GM06990 (cell line): ENCODE measurements around the gene ARHGAP9.

Source experiments
- DNase-seq: peaks from one replicate; pipeline ENCODE4 v3.0.0-alpha.2; 2011; ENCODE audit not compliant: insufficient read length; ENCODE audit errors: extremely low read depth
- H3K27me3 ChIP-seq: replicated peaks from 2 replicates; pipeline ENCODE4 v1.6.0; 2011; ENCODE audit warnings: low read length; ENCODE audit not compliant: control insufficient read depth, insufficient read depth
- H3K36me3 ChIP-seq: 2 replicates; pipeline ENCODE4 v1.5.1; 2011; ENCODE audit warnings: low read length; ENCODE audit not compliant: control insufficient read depth, insufficient read depth
- H3K4me3 ChIP-seq: replicated peaks from 2 replicates; pipeline ENCODE4 v1.5.1; 2011; ENCODE audit warnings: low read depth, mild to moderate bottlenecking, control low read depth, low read length
- TF ChIP-seq, protein P1 (sequence below): IDR thresholded peaks from 2 replicates; pipeline ENCODE4 v1.5.1; 2011; ENCODE audit warnings: low read length, control low read depth, mild to moderate bottlenecking, inconsistent platforms; ENCODE audit not compliant: insufficient read depth, poor library complexity, severe bottlenecking

The ARHGAP9 gene

DNA sequence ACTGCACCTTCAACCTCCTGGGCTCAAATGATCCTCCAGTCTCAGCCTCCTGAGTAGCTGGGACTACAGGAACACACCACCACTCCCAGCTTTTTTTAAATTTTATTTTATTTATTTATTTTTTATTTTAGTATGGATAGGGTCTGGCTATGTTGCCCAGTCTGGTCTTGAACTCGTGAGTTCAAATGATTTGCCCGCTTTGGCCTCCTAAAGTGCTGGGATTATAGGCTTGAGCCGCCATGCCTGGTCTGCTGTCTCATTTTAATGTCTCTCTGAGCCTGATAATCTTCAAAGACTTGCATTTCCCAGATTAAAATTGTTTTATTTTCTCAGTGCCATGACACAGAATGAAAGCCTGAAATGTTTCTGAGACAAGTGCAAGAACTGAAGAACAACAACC is 46.3 kb downstream of the ARHGAP9 start:
- TF ChIP-seq, protein P1, sequence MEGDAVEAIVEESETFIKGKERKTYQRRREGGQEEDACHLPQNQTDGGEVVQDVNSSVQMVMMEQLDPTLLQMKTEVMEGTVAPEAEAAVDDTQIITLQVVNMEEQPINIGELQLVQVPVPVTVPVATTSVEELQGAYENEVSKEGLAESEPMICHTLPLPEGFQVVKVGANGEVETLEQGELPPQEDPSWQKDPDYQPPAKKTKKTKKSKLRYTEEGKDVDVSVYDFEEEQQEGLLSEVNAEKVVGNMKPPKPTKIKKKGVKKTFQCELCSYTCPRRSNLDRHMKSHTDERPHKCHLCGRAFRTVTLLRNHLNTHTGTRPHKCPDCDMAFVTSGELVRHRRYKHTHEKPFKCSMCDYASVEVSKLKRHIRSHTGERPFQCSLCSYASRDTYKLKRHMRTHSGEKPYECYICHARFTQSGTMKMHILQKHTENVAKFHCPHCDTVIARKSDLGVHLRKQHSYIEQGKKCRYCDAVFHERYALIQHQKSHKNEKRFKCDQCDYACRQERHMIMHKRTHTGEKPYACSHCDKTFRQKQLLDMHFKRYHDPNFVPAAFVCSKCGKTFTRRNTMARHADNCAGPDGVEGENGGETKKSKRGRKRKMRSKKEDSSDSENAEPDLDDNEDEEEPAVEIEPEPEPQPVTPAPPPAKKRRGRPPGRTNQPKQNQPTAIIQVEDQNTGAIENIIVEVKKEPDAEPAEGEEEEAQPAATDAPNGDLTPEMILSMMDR: no peak
- Histone ChIP-seq H3K27me3 (no peaks in the 10 kb centered on the region), H3K4me3 (no peak overlapping the region), H3K36me3 (no peaks in the 10 kb centered on the region)
- no peak for DNase-seq

DNA sequence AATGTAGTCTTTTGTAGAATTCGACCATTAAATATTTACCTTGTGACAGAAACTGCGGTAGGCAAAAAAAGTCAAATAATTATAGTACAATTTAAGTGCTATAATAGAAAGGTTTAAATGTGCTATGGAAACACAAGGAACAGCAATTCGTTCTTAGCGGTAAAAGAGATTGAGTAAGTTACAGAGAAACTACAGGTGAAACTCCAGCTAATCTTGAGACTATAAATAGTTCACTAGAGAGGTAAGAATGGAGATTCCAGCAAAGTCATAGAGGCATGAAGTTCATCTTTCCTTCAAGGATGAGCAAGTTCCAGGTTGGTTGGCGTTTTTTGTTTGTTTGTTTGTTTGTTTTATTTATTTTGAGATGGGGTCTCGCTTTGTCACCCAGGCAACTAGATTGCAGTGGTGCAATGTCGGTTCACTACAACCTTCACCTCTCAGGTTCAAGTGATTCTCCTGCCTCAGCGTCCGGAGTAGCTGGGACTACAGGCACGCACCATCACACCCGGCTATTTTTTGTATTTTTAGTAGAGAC is 47.9 kb downstream of the ARHGAP9 start:
- Histone ChIP-seq H3K4me3 (peak overlapping the region; percentile 81), H3K36me3 (no peaks in the 10 kb centered on the region), H3K27me3 (no peaks in the 10 kb centered on the region)
- TF ChIP-seq, protein P1: no peak
- no peak for DNase-seq

DNA sequence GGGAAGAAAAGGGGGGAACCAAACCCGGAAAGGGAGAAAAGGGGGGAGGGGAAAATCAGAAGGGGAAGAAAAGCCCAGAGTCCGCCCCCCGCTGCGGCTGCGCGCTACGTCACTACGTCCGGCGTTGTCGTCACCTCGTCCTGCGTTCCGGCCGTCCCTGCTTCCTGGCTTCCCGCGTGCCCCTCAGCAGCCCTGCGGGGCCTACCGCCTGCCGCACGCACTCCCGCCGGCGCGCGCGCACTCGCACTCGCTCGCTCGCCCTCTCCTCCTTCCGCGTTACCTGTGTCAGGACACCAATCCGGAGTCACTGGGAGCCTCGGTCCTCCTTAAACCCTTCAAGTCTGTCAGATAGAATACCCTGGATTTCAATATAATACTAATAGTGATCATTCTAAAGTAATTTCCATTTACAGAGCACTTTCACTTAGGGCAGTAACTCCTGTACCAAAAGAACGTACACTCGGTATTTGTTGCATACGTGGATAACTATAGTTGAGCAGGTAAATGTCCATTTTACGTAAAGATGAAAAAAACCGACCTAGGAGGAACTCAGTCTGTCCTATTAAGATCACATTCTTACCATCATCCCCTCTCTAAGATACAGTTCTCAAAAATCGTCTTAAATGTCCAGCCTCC is 48.6 kb downstream of the ARHGAP9 start, which contains the start of gene R3HDM2:
Gene R3HDM2, minus strand, starts transcription at position 113 of the 636 bp plus-strand sequence. CDS start 120,615 bp downstream, outside the sequence.
- Histone ChIP-seq H3K27me3 (no peaks in the 10 kb centered on the region), H3K36me3 (no peaks in the 10 kb centered on the region), H3K4me3 (peak within 1 kb of the TSS; percentile 81)
- TF ChIP-seq, protein P1: no peak
- DNase-seq: peak; percentile 97

GRCh38 chr12:57430112-57430930 is 49.3 kb downstream of the ARHGAP9 start:
- Histone ChIP-seq H3K27me3 (no peaks in the 10 kb centered on the region), H3K36me3 (0 out of 2 replicates have a peak, but pooled peaks cover 1% of the 10 kb centered on the region), H3K4me3 (peak overlapping the region; percentile 81)
- DNase-seq: no peak
- TF ChIP-seq, protein P1: peak; percentile 27

DNA sequence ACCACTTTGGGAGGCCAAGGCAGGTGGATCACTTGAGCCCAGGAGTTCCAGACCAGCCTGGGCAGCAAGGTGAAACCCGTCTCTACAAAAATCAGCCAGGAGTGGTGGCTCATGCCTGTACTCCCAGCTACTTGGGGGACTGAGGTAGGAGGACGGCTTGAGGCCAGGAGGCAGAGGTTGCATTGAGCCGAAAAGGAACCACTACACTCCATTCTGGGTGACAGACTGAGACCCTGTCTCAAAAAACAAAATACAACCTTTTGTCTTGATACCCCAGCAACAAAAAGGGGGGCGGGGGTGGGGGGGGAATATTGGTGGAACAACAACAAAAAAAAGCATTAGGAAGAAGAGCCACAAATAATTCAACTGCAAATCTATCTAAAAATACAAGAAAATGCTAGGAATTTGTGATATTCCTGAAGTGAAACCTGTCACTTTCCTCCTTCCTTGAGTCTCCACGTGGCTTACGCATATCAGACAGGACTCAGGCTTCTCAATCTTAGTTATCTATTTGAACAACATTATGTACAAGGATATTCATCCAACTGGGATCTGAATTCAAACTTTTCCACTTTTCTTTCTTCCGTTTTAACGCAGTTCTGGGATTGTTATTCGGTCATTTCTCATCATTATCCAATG is 50.1 kb downstream of the ARHGAP9 start:
- Histone ChIP-seq H3K36me3 (0 out of 2 replicates have a peak, but pooled peaks cover 1% of the 10 kb centered on the region), H3K27me3 (no peaks in the 10 kb centered on the region), H3K4me3 (peak overlapping the region; percentile 81)
- DNase-seq: no peak
- TF ChIP-seq, protein P1: no peak
